DMS114 treated with DMSO at 0.1 percent for 48 hours (cell line): ENCODE measurements around the gene ASAP2.

Experiments used
- DNase-seq: peaks from one replicate; lab custom pipeline; 2025; ENCODE audit not compliant: unreplicated experiment; lab: John Stamatoyannopoulos, UW

ASAP2 gene

GRCh38 chr2:9291866-9292265 is 85.3 kb downstream of the ASAP2 start:
- DNase-seq, result no peak

DNA sequence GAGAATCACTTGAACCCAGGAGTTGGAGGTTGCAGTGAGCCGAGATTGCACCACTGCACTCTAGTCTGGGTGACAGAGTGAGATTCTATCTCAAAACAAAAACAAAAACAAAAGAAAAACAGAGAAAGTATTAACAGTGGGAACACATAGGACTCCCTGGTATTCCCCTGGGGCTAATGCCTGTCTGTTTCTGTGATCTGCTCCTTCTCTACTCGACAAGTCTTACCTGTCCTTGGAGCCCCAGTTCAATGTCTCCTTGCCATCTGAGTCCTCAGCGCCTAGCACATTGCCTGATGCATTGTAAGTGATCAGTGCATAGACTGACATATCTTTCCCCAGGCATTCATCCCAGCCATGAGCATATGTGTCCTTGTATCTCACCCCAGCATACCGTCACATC is 85.8 kb downstream of the ASAP2 start:
- DNase-seq, result no peak

GRCh38 chr2:9294764-9295163 is 88.2 kb downstream of the ASAP2 start:
- no peak for DNase-seq

- no peak for DNase-seq
Measured at GRCh38 chr2:9296559-9296958, 89.9 kb downstream of the ASAP2 start.

DNA sequence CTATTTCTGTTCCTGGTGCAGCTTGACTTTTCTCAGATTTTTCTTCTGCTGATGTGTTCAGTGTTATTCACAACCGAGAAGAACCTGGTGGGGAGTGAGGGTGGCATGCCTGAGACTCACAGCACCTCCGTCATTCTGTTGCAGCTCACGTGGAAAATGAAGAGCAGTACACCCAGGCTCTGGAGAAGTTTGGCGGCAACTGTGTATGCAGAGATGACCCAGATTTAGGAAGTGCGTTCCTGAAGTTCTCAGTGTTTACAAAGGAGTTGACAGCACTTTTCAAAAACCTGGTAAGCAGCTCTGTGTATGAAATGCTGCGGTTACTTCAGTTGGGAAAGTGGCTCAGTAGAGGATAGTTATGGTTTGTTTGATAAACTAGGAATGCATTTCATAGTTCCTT is 90.5 kb downstream of the ASAP2 start:
- no peak for DNase-seq

DNA sequence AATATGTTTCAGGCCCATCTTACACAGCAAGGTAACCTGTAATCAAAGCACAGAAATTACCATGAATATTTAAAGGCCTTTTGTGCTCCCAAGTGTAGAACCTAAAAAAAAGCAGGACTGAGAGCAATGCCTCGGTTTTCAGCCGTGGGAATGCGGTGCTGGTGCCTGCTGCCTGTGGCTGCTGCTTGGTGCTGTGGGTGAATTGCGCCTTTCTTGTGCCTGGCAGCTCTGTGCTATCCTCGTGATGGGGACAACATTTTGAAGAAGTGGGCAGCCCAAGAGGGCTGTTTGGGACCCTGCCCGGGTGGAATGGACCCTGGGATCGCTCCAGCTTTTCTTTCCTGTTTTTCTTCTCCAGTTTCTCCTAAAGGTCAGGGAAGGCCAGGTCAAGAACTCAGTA is 91.2 kb downstream of the ASAP2 start:
- no peak for DNase-seq

- DNase-seq, result no peak
Measured at GRCh38 chr2:9298583-9298982, 92.0 kb downstream of the ASAP2 start.

- no peak for DNase-seq
Measured at GRCh38 chr2:9299161-9300100, 92.8 kb downstream of the ASAP2 start.

DNA sequence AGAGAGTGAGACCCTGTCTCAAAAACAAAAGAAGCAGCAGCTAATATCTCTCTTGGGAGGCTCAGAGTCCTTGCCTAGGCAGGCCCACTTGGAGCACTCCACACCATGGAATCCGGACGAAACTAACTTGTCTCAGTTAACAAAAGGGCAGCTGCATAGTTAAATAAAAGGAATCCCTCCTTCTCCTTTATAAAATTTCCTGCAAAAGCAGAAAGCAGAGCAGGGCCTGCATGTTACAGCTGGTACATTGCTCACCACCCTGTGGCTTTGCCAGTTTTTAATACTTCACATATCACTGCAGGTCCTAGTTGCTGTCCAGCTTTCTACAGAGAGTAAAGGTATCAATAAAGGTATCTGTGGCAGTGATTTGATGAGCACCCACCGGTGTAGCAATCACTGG is 93.6 kb downstream of the ASAP2 start:
- DNase-seq, result no peak

GRCh38 chr2:9300829-9301453 is 94.3 kb downstream of the ASAP2 start:
- no peak for DNase-seq

GRCh38 chr2:9302755-9303154 is 96.1 kb downstream of the ASAP2 start:
- DNase-seq, result no peak

GRCh38 chr2:9303528-9304225 is 97.1 kb downstream of the ASAP2 start:
- DNase-seq, result no peak

GRCh38 chr2:9306911-9307310 is 100.3 kb downstream of the ASAP2 start:
- no peak for DNase-seq

GRCh38 chr2:9307535-9307934 is 100.9 kb downstream of the ASAP2 start:
- DNase-seq, result no peak

GRCh38 chr2:9308186-9308955 is 101.8 kb downstream of the ASAP2 start:
- no peak for DNase-seq

DNA sequence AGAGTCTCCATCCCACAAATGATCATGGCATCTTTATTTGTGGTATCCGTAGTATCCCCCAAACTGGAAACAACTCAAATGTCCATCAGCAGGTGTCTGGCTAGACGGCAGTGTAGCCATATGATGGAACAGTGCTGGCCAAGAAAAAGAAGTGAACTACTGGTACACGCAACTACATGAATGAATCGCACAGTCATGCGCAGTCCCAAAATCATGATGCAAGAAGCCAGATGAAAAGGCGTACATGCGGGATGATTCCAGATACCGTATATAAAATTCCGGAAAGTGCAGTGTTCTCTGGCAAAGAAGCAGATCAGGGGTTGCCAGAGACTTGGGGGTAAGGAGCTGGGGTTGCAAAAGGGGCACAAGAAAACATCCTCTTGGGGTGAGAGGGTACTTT is 102.5 kb downstream of the ASAP2 start:
- no peak for DNase-seq

DNA sequence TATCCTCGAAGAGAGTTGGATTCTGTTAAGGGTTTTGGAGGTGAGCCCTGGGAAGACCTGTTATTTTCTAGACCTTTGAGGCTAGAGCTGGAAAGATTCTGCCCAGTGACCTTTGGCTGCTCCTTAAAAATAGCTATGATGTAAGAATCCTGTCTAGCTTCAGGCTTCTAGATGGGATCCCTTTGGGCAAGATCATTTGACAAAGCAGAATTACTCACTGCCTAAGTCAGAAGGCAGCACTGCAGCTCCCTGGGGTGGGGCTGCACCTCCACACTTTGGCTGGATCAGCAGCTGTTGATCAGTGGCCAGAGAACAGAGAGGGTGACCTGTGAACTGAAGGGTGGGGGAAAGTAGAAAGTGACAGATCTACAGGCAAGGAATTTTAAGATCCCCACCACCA is 103.8 kb downstream of the ASAP2 start:
- no peak for DNase-seq

DNA sequence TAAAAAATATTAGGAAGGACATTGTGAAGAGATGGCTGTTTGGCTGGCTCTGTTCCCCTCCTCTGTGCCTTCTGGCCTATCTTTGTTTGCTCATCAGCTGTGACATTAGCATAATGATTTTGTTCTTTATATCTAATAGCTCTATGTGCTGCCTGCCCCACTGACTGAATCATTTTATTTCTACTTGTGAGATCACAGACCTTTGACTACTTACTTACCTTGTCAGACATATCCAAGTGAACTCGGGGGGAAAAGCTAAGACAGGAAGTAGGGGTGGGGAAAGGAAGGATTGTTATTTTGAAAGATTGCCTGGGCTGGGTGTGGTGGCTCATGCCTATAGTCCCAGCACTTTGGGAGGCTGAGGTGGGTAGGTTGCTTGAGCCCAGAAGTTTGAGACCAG is 104.2 kb downstream of the ASAP2 start:
- DNase-seq, result no peak

DNA sequence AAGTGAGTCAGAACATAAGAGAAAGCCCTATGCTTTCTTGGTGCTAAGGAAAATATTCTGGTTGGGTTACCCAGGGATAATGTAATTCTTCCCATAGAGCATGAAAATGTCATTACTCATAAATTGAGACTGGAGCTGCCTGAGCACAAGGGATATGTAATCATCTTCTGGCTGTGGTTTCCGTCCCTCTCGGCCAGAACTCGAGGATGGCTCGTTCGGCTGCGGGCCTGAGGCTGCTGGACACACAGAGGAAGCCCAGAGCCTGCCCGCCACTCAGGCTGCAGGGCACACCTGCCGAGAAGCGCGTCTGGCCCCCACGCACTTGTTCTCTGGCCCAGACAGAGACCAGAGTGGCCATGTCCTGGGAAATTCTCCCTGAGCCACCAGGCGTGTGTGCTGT is 104.9 kb downstream of the ASAP2 start:
- DNase-seq, result no peak

GRCh38 chr2:9312591-9312990 is 106.0 kb downstream of the ASAP2 start:
- DNase-seq, result no peak

DNA sequence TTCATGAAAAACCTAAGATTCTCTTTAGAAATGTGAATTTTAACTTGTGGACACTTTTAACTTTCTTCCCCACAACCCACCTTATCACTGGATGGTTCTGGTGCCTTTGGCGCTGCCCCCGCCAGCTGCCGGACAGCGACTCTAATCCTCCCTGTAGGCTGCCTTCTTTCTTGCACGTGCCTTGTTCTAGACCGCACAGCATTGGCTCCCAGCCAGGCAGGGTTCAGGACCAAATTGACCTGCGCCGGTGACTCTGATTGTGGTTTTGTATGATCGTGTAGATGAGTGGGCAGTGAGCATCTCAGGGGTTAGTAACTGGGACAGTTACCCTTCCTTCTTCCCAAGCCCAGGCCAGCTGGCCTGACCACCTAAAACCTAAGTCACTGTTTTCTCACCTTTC is 106.8 kb downstream of the ASAP2 start:
- DNase-seq, result no peak
